Gastroesophageal sphincter (tissue), 3 donors: ENCODE data around the gene MATN1.

Experiments
- CTCF ChIP-seq, 4 experiments: fragments of 200-600 bp in 2 of 4; fragments of 450-650 bp in 2 of 4; sonication (generic) in 1 of 4; IDR thresholded peaks; one replicate each; pipeline ENCODE4 v1.5.1; 2017 to 2019; ENCODE audit warnings: antibody characterized with exemption in 4 of 4, mild to moderate bottlenecking in 2 of 4, moderate library complexity in 2 of 4
- POLR2A ChIP-seq, 2 donors: fragments of 450-650 bp; IDR thresholded peaks; one replicate each; pipeline ENCODE4 v1.6.1; 2017; ENCODE audit warnings: antibody characterized with exemption in 2 of 2, mild to moderate bottlenecking in 2 of 2, moderate library complexity in 1 of 2

- TF ChIP-seq CTCF (IDR thresholded peaks at IDR 0.05): no peak
- TF ChIP-seq POLR2A (IDR thresholded peaks at IDR 0.05): no peak
Observed at GRCh38 chr1:30710407-30710806, 13.0 kb downstream of the MATN1 start.
